UCSD-AML1 (cell line): ENCODE data around the gene IPO13.

Source experiments
- DNase-seq: peaks from one replicate; lab custom pipeline; 2025; ENCODE audit not compliant: unreplicated experiment; lab: John Stamatoyannopoulos, UW

IPO13 gene

GRCh38 chr1:43971336-43971980, 24.7 kb downstream of the IPO13 start:
- no peak for DNase-seq

- no peak for DNase-seq
These were observed 27.3 kb downstream of the IPO13 start for GRCh38 chr1:43973981-43974442.

- DNase-seq = peak; percentile 94
These were observed 27.9 kb downstream of the IPO13 start, which contains the start of gene ATP6V0B for GRCh38 chr1:43974443-43975248. TSS of gene ATP6V0B (plus strand) at chr1:43974960. CDS start at chr1:43975041, 81 bp downstream.

GRCh38 chr1:43975249-43975961, 28.7 kb downstream of the IPO13 start:
- DNase-seq = peak; percentile 63

GRCh38 chr1:43976045-43976444, 29.3 kb downstream of the IPO13 start:
- DNase-seq = no peak

- DNase-seq = no peak
These were observed 30.1 kb downstream of the IPO13 start for GRCh38 chr1:43976890-43977289.

GRCh38 chr1:43977376-43978263, 30.9 kb downstream of the IPO13 start:
- DNase-seq = no peak

GRCh38 chr1:43978264-43978550, 31.5 kb downstream of the IPO13 start:
- no peak for DNase-seq

GRCh38 chr1:43978551-43979260, 32.0 kb downstream of the IPO13 start, which contains the start of gene B4GALT2:
TSS of gene B4GALT2 (plus strand) at chr1:43979210. CDS start at chr1:43981161, 1,951 bp downstream.
- DNase-seq = no peak

- DNase-seq = no peak
These were observed 32.4 kb downstream of the IPO13 start for GRCh38 chr1:43979261-43979527.

DNA sequence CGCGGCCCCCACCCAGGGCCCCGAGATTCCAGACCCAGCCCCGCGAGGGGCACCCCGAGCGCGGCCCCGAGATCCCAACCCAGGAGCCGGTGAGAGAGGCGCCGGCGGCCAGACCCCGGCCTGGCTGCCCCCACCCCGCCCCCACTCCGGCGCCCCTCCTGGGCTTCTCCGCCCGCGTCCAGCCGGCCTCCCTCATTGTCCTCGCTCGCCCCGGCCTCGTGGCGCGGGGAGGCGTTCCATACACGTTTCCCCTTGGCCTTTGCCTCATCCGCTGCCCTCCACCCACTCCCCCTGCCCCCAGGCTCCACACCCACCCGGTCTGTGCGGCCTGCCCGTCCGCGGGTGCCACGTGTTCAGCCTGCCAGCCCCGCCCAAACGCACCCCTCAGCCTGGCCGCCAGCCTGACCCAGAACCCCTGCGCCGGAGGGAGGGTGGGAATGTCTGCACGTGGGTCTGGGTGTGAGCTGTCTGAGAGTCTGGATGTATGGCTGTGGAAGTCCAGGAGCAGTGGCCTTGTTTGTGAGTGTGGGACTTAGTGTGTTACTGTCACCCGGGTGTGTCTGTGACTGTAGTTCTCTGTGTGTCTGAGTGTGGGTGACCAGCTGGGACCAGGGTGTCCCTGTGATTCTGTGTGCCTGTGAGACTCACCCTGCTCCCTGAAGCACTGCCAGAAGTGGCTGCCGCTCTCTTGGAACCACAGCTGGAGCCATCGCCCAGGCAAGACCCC, 32.9 kb downstream of the IPO13 start:
- DNase-seq = no peak

DNA sequence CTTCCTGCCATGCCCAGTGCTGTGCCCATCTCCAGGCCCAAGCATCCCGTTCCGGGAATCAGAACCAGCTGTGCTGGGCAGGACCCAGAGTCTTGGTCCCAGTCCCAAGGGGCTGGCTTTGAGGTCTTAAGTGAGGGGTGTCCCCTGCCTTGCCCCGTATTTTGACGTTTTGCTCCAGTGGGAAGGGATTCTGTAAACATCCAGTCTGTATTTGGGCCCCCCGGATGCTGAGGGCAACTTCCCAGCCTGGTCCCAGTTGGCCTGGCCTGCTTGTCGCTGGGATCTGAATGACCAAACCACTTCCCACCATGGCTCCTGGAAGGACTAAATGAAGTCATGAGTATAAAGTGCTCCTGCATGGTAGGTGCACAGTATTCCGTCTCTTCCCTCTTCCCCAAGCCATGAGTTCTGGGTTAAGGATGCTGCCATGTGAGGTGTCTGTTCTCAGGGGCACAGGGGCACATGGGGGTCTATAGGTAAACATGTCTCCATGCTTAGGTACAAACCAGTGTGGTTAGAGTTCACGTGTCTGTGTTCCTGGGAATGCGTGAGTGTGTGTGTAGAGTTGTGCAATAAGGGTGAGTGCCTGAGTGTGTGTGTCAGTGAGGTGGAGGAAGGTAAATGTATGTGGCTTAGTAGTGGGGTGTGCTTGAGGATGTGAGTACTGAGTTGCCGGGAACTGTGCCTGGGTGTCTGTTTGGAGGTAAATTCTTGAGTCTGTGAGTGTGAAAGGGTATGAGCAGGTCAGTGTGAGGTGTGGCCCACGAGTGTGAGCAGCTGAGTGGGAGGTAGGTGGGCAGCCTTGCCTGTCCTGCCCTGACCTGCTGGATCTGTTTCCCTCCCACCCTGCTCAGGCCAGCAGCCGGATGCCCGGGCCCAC, 33.7 kb downstream of the IPO13 start:
- DNase-seq = no peak

- DNase-seq = no peak
These were observed 34.4 kb downstream of the IPO13 start for GRCh38 chr1:43981135-43981491.

- DNase-seq = no peak
These were observed 34.9 kb downstream of the IPO13 start for GRCh38 chr1:43981636-43982035.

GRCh38 chr1:43982241-43982640, 35.5 kb downstream of the IPO13 start:
- no peak for DNase-seq

- no peak for DNase-seq
These were observed 36.1 kb downstream of the IPO13 start for GRCh38 chr1:43982808-43983207.

DNA sequence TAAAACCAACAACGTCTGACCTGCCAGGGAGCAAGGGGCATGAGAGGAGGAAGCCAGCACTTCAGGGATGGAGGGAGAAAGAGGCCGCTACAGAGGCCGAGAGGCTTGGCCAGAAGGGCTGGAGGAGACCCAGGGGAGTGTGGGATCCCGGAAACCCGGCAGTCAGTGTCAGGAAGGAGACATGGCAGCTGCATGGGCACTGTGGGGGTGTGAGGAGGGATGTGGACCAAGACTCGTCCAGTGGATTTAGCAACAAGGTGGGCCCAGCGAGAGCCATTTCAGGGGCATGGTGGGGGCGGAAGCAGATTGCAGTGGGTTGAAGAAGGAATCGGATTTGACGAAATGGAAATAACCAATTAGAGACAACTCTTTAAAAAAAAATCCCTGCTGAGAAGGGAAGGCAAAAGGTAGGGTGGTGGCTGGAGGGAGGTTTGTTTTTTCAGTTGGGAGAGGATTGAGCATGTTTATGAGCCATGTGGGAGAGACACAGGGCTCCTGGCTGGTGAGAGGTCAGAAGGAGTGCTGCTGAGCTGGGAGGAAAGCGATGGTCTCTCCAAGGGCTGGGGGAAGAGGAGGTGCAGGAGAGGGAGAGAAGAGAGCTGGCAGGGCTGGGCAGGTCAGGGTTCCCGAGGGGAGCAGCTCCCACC, 36.6 kb downstream of the IPO13 start:
- no peak for DNase-seq

DNA sequence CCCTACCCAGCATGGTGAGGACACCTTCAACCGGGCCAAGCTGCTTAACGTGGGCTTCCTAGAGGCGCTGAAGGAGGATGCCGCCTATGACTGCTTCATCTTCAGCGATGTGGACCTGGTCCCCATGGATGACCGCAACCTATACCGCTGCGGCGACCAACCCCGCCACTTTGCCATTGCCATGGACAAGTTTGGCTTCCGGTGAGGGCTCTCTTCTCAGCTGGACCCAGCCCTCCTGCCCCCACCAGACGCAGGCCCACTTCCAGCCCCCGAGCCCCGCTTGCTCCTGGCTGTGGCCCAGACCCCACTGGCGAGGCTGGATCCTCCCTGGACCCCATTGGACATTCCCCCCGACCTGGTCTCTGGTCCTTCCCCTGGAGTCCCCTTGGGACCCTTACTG, 38.1 kb downstream of the IPO13 start:
- DNase-seq = no peak
